Activated CD4-positive, alpha-beta T cell treated with anti-CD3 and anti-CD28 coated beads for 1 hour (primary cell): ENCODE data around the gene BCOR.

Experiments
- DNase-seq: peaks from one replicate; pipeline ENCODE4 v3.0.0-alpha.2; 2020

BCOR gene

GRCh38 chrX:40083120-40083978 is 14.4 kb downstream of the BCOR start:
- DNase-seq, result no peak

GRCh38 chrX:40082447-40083119 is 15.2 kb downstream of the BCOR start:
- DNase-seq, result no peak

GRCh38 chrX:40081679-40082068 is 16.1 kb downstream of the BCOR start:
- no peak for DNase-seq

- no peak for DNase-seq
Measured at GRCh38 chrX:40080894-40081678, 16.7 kb downstream of the BCOR start.

- DNase-seq, result no peak
Measured at GRCh38 chrX:40079572-40079971, 18.2 kb downstream of the BCOR start.

GRCh38 chrX:40078489-40079227 is 19.1 kb downstream of the BCOR start:
- no peak for DNase-seq

- DNase-seq, result no peak
Measured at GRCh38 chrX:40077906-40078305, 19.9 kb downstream of the BCOR start.

- DNase-seq, result no peak
Measured at GRCh38 chrX:40076750-40077575, 20.8 kb downstream of the BCOR start.

- DNase-seq, result no peak
Measured at GRCh38 chrX:40074959-40075332, 22.8 kb downstream of the BCOR start.

- no peak for DNase-seq
Measured at GRCh38 chrX:40074080-40074958, 23.4 kb downstream of the BCOR start.

GRCh38 chrX:40073439-40074054 is 24.2 kb downstream of the BCOR start:
- no peak for DNase-seq

GRCh38 chrX:40072246-40072645 is 25.5 kb downstream of the BCOR start:
- no peak for DNase-seq

- DNase-seq, result no peak
Measured at GRCh38 chrX:40068048-40068447, 29.7 kb downstream of the BCOR start.

- no peak for DNase-seq
Measured at GRCh38 chrX:40066700-40067099, 31.1 kb downstream of the BCOR start.

- no peak for DNase-seq
Measured at GRCh38 chrX:40065296-40066046, 32.3 kb downstream of the BCOR start.

GRCh38 chrX:40064055-40064597 is 33.6 kb downstream of the BCOR start:
- no peak for DNase-seq

- no peak for DNase-seq
Measured at GRCh38 chrX:40063555-40063954, 34.2 kb downstream of the BCOR start.

GRCh38 chrX:40062525-40063155 is 35.1 kb downstream of the BCOR start:
- no peak for DNase-seq
